GM18508 (cell line): ENCODE data around the gene DUSP10.

Experiments
- ATAC-seq: cut with Tn5 transposase; IDR thresholded peaks from one replicate; pipeline ENCODE4 v1.9.1; 2021; ENCODE audit warnings: moderate number of reproducible peaks; ENCODE audit not compliant: insufficient read depth, unreplicated experiment

DUSP10 gene

GRCh38 chr1:221697923-221698425, 43.9 kb downstream of the DUSP10 start:
- ATAC-seq = no peak

DNA sequence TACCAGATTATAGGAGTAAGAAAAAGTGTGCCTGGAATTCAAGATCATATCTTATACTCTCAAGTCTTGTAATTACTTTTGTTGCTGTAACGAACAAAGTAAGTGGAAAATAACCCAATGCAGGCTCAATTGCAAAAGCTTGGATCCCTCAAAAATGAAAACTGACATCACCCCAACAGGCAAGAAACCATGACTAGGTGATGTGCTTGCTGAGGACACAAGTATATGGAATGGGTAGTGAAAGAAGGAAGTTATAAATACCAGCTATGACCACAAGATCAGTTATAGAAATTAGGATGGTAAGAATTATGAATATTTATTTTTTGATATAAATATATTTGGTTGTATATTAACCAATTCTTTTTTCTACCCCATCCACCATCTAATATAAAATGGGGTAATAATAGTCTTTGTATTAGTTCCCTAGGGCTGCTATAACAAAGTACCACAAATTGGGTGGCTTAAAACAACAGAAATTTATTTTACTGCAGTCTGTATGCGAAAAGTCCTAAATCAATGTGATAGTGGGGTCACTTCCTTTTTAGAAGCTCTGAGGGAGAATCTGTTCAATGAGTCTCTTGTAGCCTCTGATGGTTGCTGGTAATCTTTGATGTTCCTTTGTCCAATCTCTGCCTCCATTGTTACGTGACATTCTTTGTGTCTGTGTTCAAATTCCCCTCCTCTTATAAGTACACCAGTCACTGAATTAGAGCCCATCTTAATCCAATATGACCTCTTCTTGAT, 45.0 kb downstream of the DUSP10 start:
- ATAC-seq = no peak

DNA sequence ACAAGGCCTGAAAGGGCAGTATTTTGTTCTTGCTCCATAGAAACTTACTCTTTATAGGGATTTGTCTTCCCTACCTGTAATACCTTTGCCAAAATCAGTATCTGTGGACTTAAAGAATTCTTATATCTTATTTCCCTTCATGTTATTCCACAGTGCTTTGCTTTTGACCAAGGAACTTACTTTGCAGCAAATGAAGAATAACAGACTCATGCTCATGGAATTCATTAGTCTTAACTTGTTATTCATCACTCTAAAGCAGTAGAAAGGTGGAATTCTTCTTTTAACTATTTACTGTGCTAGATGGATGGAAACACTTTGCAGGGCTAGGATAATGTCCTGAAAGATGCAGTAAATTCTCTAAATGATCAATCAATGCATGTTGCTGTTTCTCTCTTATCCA, 45.9 kb downstream of the DUSP10 start:
- ATAC-seq = no peak

GRCh38 chr1:221695301-221695700, 46.6 kb downstream of the DUSP10 start:
- ATAC-seq = no peak

GRCh38 chr1:221694109-221694508, 47.8 kb downstream of the DUSP10 start:
- no peak for ATAC-seq

DNA sequence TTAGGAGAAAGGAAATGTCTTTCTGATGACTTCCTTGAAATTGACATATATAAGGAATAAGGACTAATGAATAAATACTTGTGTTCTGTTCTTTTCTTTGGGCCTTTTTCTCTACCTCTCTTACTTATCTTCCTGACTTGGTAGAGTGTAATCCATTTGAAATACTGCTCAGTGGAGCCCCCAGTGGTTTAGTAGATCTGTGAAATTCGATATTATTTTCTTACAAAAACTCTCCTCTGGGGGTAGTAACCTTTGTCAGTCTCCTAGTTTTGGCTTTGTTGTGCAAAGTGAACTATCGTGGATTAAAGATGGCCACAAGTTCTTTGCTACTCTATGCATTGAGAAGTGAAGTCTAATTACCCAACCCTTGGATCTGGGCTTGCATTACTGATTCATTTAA, 48.8 kb downstream of the DUSP10 start:
- ATAC-seq = no peak

GRCh38 chr1:221692643-221693042, 49.2 kb downstream of the DUSP10 start:
- ATAC-seq = no peak

- ATAC-seq = no peak
Observed at GRCh38 chr1:221691261-221691660, 50.6 kb downstream of the DUSP10 start.

- ATAC-seq = no peak
Observed at GRCh38 chr1:221690858-221691257, 51.0 kb downstream of the DUSP10 start.

- no peak for ATAC-seq
Observed at GRCh38 chr1:221689138-221689537, 52.8 kb downstream of the DUSP10 start.

DNA sequence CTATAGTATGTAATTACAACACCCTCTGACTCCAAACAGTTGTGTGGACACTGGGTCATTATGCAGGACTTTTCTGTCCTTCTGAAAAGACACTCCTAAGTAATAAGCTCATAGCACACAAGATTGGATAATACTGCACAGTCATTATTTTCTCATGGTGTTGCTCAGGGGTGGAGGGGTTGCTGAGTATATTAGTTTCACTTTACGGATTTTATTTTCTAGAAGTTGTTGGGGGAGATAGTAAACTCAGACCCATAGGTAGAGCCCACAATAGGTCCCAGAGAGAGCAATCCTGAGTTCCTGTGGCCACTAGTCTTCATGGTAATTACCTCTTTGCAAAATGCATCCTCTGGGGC, 53.4 kb downstream of the DUSP10 start:
- ATAC-seq = no peak

- no peak for ATAC-seq
Observed at GRCh38 chr1:221687836-221688487, 53.9 kb downstream of the DUSP10 start.

GRCh38 chr1:221683681-221684080, 58.2 kb downstream of the DUSP10 start:
- no peak for ATAC-seq

DNA sequence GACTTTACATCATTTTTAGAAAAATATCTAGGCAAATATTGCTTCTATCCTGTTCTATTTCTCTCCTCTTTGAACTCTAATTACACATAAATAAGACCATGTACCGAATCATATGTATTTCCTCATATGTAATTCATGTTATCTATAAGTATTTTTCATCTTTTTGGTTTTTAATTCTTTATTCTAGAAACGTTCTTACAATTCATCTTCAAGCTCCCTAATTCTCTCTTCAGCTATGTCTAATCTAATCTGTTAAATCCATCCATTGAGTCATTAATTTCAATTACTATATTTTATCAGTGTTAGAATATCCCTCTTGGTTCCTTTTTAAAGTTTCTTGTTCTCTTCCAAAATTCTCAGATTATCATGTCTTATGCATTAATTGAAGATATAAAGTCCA, 61.8 kb downstream of the DUSP10 start:
- ATAC-seq = no peak

GRCh38 chr1:221678014-221678413, 63.9 kb downstream of the DUSP10 start:
- no peak for ATAC-seq

GRCh38 chr1:221675880-221676800, 65.7 kb downstream of the DUSP10 start:
- ATAC-seq = no peak

GRCh38 chr1:221672965-221673364, 68.9 kb downstream of the DUSP10 start:
- no peak for ATAC-seq

DNA sequence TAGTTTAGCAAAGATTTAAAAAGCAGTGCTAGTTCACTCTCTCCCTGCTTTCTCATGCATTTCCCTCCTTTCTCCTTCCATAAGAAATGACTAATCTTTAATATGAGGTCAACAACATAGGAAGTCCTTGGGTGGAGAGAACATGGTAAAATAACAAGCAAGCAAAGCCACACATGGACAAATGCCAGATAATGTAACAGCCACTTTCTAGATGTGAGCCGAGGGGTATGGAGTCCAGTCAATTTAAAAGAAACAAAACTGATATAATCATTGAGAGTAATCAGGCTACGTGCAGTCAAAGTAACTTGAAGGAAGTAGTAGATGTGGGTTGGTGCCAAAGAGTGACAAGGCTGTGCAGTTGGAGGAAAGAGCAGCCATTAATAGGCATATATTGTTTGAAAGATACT, 69.6 kb downstream of the DUSP10 start:
- no peak for ATAC-seq

- ATAC-seq = no peak
Observed at GRCh38 chr1:221670081-221670480, 71.8 kb downstream of the DUSP10 start.

DNA sequence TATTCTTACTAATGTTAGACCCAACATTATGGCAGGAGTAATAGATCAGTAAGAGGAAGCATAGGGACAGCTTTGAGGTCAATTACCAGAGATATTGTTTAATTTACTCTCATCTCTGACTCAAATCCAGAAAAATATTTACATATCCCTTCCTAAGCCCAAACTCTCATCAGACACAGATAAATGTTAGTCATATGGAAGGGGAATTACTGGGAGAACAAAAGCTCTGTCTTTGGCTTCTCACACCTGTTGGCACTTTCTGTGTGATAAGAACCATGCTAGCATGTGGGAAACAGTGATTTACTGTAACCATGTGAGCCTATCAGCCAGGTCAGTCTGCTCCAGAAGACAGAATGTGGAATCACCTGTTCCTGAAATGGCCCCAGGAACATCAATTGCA, 72.4 kb downstream of the DUSP10 start:
- no peak for ATAC-seq

GRCh38 chr1:221667504-221667903, 74.4 kb downstream of the DUSP10 start:
- ATAC-seq = peak; percentile 79
